Trophoblast cell (in vitro differentiated cells and primary cell): ENCODE data around the gene PIWIL4.

Experiments used
- DNase-seq, 2 donors: peaks; one replicate each; pipeline ENCODE4 v3.0.0-alpha.2; 2016
- H2AFZ ChIP-seq: 2 replicates; pipeline ENCODE4 v1.6.1; 2013; ENCODE audit warnings: low read length, moderate library complexity, mild to moderate bottlenecking; ENCODE audit not compliant: insufficient read depth, poor library complexity
- H2AK5ac ChIP-seq: 2 replicates; pipeline ENCODE4 v1.6.1; 2013; ENCODE audit warnings: mild to moderate bottlenecking, low read length
- H2BK120ac ChIP-seq: 2 replicates; pipeline ENCODE4 v1.6.1; 2013; ENCODE audit warnings: low read length, mild to moderate bottlenecking, moderate library complexity; ENCODE audit not compliant: insufficient read depth, poor library complexity
- H2BK12ac ChIP-seq: 2 replicates; pipeline ENCODE4 v1.6.1; 2013; ENCODE audit warnings: mild to moderate bottlenecking, low read length, moderate library complexity
- H2BK5ac ChIP-seq: 2 replicates; pipeline ENCODE4 v1.6.1; 2013; ENCODE audit warnings: low read length, low read depth, moderate library complexity, mild to moderate bottlenecking; ENCODE audit not compliant: poor library complexity
- H3K14ac ChIP-seq: 2 replicates; pipeline ENCODE4 v1.6.1; 2013; ENCODE audit warnings: mild to moderate bottlenecking, low read length
- H3K18ac ChIP-seq: 2 replicates; pipeline ENCODE4 v1.6.1; 2013; ENCODE audit warnings: mild to moderate bottlenecking, low read length
- H3K23ac ChIP-seq: 2 replicates; pipeline ENCODE4 v1.6.1; 2013; ENCODE audit warnings: low read length
- H3K27ac ChIP-seq: 2 replicates; pipeline ENCODE4 v1.5.1; 2013; ENCODE audit warnings: low read depth, mild to moderate bottlenecking, inconsistent platforms, low read length, moderate library complexity
- H3K27me3 ChIP-seq: 2 replicates; pipeline ENCODE4 v1.6.1; 2013; ENCODE audit warnings: inconsistent platforms, mild to moderate bottlenecking, low read length, moderate library complexity; ENCODE audit not compliant: insufficient read depth
- H3K36me3 ChIP-seq, 2 experiments: 1 replicate in 1 of 2; 2 replicates in 1 of 2; pipeline ENCODE4 v1.6.1; 2013; ENCODE audit warnings: low read length in 2 of 2, mild to moderate bottlenecking in 2 of 2, moderate library complexity in 1 of 2; ENCODE audit not compliant: insufficient read depth in 2 of 2, control insufficient read depth in 1 of 2
- H3K4ac ChIP-seq: 2 replicates; pipeline ENCODE4 v1.6.1; 2013; ENCODE audit warnings: low read depth, mild to moderate bottlenecking, low read length, moderate library complexity
- H3K4me1 ChIP-seq, 2 experiments: 1 replicate in 1 of 2; 2 replicates in 1 of 2; pipeline ENCODE4 v1.6.1; 2013; ENCODE audit warnings: low read length in 2 of 2, mild to moderate bottlenecking in 2 of 2, moderate library complexity in 1 of 2; ENCODE audit not compliant: insufficient read depth in 2 of 2, control insufficient read depth in 1 of 2
- H3K4me2 ChIP-seq: 2 replicates; pipeline ENCODE4 v1.6.1; 2013; ENCODE audit warnings: inconsistent platforms, mild to moderate bottlenecking, low read length, moderate library complexity
- H3K4me3 ChIP-seq: 2 replicates; pipeline ENCODE4 v1.5.1; 2013; ENCODE audit warnings: mild to moderate bottlenecking, low read depth, low read length, inconsistent platforms
- H3K79me1 ChIP-seq: one replicate; pipeline ENCODE4 v1.6.1; 2013; ENCODE audit warnings: low read length
- H3K79me2 ChIP-seq: 2 replicates; pipeline ENCODE4 v1.6.1; 2013; ENCODE audit warnings: low read length, mild to moderate bottlenecking; ENCODE audit not compliant: control insufficient read depth, insufficient read depth, poor library complexity
- H3K9ac ChIP-seq: 2 replicates; pipeline ENCODE4 v1.6.1; 2013; ENCODE audit warnings: mild to moderate bottlenecking, low read length
- H3K9me3 ChIP-seq: 2 replicates; pipeline ENCODE4 v1.6.1; 2013; ENCODE audit warnings: low read depth, mild to moderate bottlenecking, control low read depth, inconsistent platforms, low read length; ENCODE audit not compliant: insufficient read depth
- H4K12ac ChIP-seq: 2 replicates; pipeline ENCODE4 v1.6.1; 2013; ENCODE audit warnings: low read depth, mild to moderate bottlenecking, low read length, moderate library complexity
- H4K8ac ChIP-seq: 2 replicates; pipeline ENCODE4 v1.6.1; 2013; ENCODE audit warnings: low read depth, mild to moderate bottlenecking, low read length, moderate library complexity
- H4K91ac ChIP-seq: one replicate; pipeline ENCODE4 v1.6.1; 2013; ENCODE audit warnings: low read depth, mild to moderate bottlenecking, low read length, moderate library complexity
- WGBS: extraction: QIAGEN DNeasy Blood & Tissue Kit; methylation state at CpG from one replicate; pipeline ENCODE4 v1.1.7; 2013; ENCODE audit warnings: missing lambda C conversion rate; ENCODE audit not compliant: insufficient read length, insufficient coverage; ENCODE audit errors: extremely low coverage; 5-methylcytosine and 5-hydroxymethylcytosine counted together

PIWIL4 gene

GRCh38 chr11:94655956-94656355 lies 88.8 kb downstream of the PIWIL4 start:
- no peaks in the 10 kb centered on the region for H3K27me3 ChIP-seq
- no peak overlapping the region for H2BK120ac ChIP-seq
- WGBS, result no CpG with 5 or more reads among the region's 1 CpG
- H3K4me2 ChIP-seq, result no peak overlapping the region
- H3K18ac ChIP-seq, result no peak overlapping the region
- H4K91ac ChIP-seq, result no peak overlapping the region
- H4K8ac ChIP-seq, result no peak overlapping the region
- no peaks in the 10 kb centered on the region for H3K79me1 ChIP-seq
- no peak overlapping the region for H3K27ac ChIP-seq
- no peak overlapping the region for H2BK5ac ChIP-seq
- no peak overlapping the region for H4K12ac ChIP-seq
- H3K23ac ChIP-seq, result no peak overlapping the region
- H2AFZ ChIP-seq, result no peak overlapping the region
- no peak overlapping the region for H3K4me3 ChIP-seq
- no peak overlapping the region for H3K14ac ChIP-seq
- no peak for DNase-seq
- H2BK12ac ChIP-seq, result no peak overlapping the region
- no peak overlapping the region for H3K9ac ChIP-seq
- H3K79me2 ChIP-seq, result no peaks in the 10 kb centered on the region
- no peaks in the 10 kb centered on the region for H3K36me3 ChIP-seq
- no peaks in the 10 kb centered on the region for H3K9me3 ChIP-seq
- no peak overlapping the region for H2AK5ac ChIP-seq
- H3K4me1 ChIP-seq, result peaks cover 5 to 7% of the 10 kb centered on the region in 2 experiments
- no peak overlapping the region for H3K4ac ChIP-seq

GRCh38 chr11:94656968-94657367 lies 89.8 kb downstream of the PIWIL4 start:
- no peak overlapping the region for H2BK5ac ChIP-seq
- no peak overlapping the region for H4K12ac ChIP-seq
- H3K4me3 ChIP-seq, result no peak overlapping the region
- DNase-seq, result peak in 1 of 2 donors; percentile 36
- H3K36me3 ChIP-seq, result no peaks in the 10 kb centered on the region
- no CpG with 5 or more reads among the region's 6 CpGs for WGBS
- peaks cover 5 to 7% of the 10 kb centered on the region in 2 experiments for H3K4me1 ChIP-seq
- H3K9me3 ChIP-seq, result no peaks in the 10 kb centered on the region
- H2BK12ac ChIP-seq, result peak overlapping the region; percentile 9
- peak overlapping the region; percentile 7 for H3K27ac ChIP-seq
- H3K27me3 ChIP-seq, result no peaks in the 10 kb centered on the region
- no peak overlapping the region for H2AK5ac ChIP-seq
- no peak overlapping the region for H3K4ac ChIP-seq
- no peaks in the 10 kb centered on the region for H3K79me1 ChIP-seq
- H3K79me2 ChIP-seq, result no peaks in the 10 kb centered on the region
- no peak overlapping the region for H2BK120ac ChIP-seq
- no peak overlapping the region for H2AFZ ChIP-seq
- no peak overlapping the region for H3K9ac ChIP-seq
- H3K4me2 ChIP-seq, result no peak overlapping the region
- no peak overlapping the region for H3K18ac ChIP-seq
- H3K14ac ChIP-seq, result peak overlapping the region; percentile 11
- no peak overlapping the region for H4K8ac ChIP-seq
- H4K91ac ChIP-seq, result no peak overlapping the region
- no peak overlapping the region for H3K23ac ChIP-seq

GRCh38 chr11:94657629-94658028 lies 90.5 kb downstream of the PIWIL4 start:
- no peak overlapping the region for H2BK120ac ChIP-seq
- H3K9ac ChIP-seq, result no peak overlapping the region
- no peaks in the 10 kb centered on the region for H3K9me3 ChIP-seq
- H2AK5ac ChIP-seq, result no peak overlapping the region
- no peak overlapping the region for H3K4me2 ChIP-seq
- no CpG with 5 or more reads among the region's 3 CpGs for WGBS
- DNase-seq, result no peak
- no peak overlapping the region for H4K8ac ChIP-seq
- peaks cover 7% of the 10 kb centered on the region in 2 experiments for H3K4me1 ChIP-seq
- no peak overlapping the region for H3K14ac ChIP-seq
- H2BK12ac ChIP-seq, result no peak overlapping the region
- H3K23ac ChIP-seq, result no peak overlapping the region
- H3K27ac ChIP-seq, result no peak overlapping the region
- no peak overlapping the region for H2AFZ ChIP-seq
- H4K12ac ChIP-seq, result no peak overlapping the region
- H3K27me3 ChIP-seq, result no peaks in the 10 kb centered on the region
- H3K36me3 ChIP-seq, result no peaks in the 10 kb centered on the region
- H3K79me2 ChIP-seq, result no peaks in the 10 kb centered on the region
- no peak overlapping the region for H3K4me3 ChIP-seq
- H4K91ac ChIP-seq, result no peak overlapping the region
- H3K4ac ChIP-seq, result no peak overlapping the region
- H3K79me1 ChIP-seq, result peaks cover 1% of the 10 kb centered on the region
- no peak overlapping the region for H2BK5ac ChIP-seq
- H3K18ac ChIP-seq, result no peak overlapping the region

- Histone ChIP-seq H3K79me1 (peaks cover 1% of the 10 kb centered on the region), H3K27me3 (no peaks in the 10 kb centered on the region), H3K79me2 (no peaks in the 10 kb centered on the region), H3K18ac (no peak overlapping the region), H2BK120ac (no peak overlapping the region), H3K4ac (no peak overlapping the region), H3K27ac (no peak overlapping the region), H4K12ac (no peak overlapping the region), H3K14ac (no peak overlapping the region), H3K4me1 (peaks cover 7% of the 10 kb centered on the region in 2 experiments), H4K8ac (no peak overlapping the region), H3K9ac (no peak overlapping the region), H2BK5ac (no peak overlapping the region), H2AFZ (no peak overlapping the region), H3K9me3 (no peaks in the 10 kb centered on the region), H3K4me3 (no peak overlapping the region), H3K36me3 (no peaks in the 10 kb centered on the region), H2AK5ac (no peak overlapping the region), H2BK12ac (no peak overlapping the region), H3K23ac (no peak overlapping the region), H4K91ac (no peak overlapping the region), H3K4me2 (no peak overlapping the region)
- no CpG with 5 or more reads among the region's 5 CpGs for WGBS
- no peak for DNase-seq
Measured at GRCh38 chr11:94658386-94658785, 91.2 kb downstream of the PIWIL4 start.
